Esophagus squamous epithelium (tissue), 5 donors: ENCODE data around the gene SH3BP2. TPM values are rescaled to one million over a fixed set of nuclear protein-coding genes. Genes with fewer than 3 reads are reported as not detected.
A peak's percentile ranks its signal among the peaks of the same experiment; 100 is the strongest.

ENCODE experiments used
- DNase-seq: peaks from one replicate; lab custom pipeline; 2025; lab: John Stamatoyannopoulos, UW
- H3K27ac ChIP-seq, 4 donors: fragments of 200-600 bp; sonication (generic); one replicate each; pipeline ENCODE4 v1.5.1; 2016 to 2019; ENCODE audit warnings: mild to moderate bottlenecking in 1 of 4
- H3K27me3 ChIP-seq, 4 donors: fragments of 200-600 bp; sonication (generic); 1 replicate in 3 of 4; 2 replicates in 1 of 4; pipeline versions ENCODE4 v1.5.1 to v1.6.0; 2017 to 2021; ENCODE audit warnings: antibody characterized with exemption in 1 of 4
- H3K36me3 ChIP-seq, 3 donors: fragments of 200-600 bp; sonication (generic); one replicate each; pipeline ENCODE4 v1.5.1; 2016 to 2019
- H3K4me1 ChIP-seq, 3 donors: fragments of 200-600 bp; sonication (generic); one replicate each; pipeline ENCODE4 v1.5.1; 2017 to 2019
- H3K4me3 ChIP-seq, 4 donors: fragments of 200-600 bp; sonication (generic); 1 replicate in 3 of 4; 2 replicates in 1 of 4; pipeline ENCODE4 v1.5.1; 2016 to 2019; ENCODE audit warnings: mild to moderate bottlenecking in 2 of 4, moderate library complexity in 1 of 4
- H3K9me3 ChIP-seq, 3 donors: fragments of 200-600 bp; sonication (generic); one replicate each; pipeline ENCODE4 v1.5.1; 2016 to 2019
- POLR2A ChIP-seq, 4 donors: fragments of 450-650 bp; IDR thresholded peaks; one replicate each; pipeline ENCODE4 v1.6.1; 2017; ENCODE audit warnings: antibody characterized with exemption in 4 of 4, mild to moderate bottlenecking in 4 of 4, moderate library complexity in 3 of 4
- WGBS, 2 donors: methylation state at CpG; one replicate each; pipeline ENCODE4 v1.1.5; 2018; 5-methylcytosine and 5-hydroxymethylcytosine counted together
- intact Hi-C: fragments of 100-400 bp; cut with DNase I; formaldehyde crosslinking; loops from one replicate; pipeline ENCODE4 v1.15.0; 2022
- total RNA-seq, 4 donors: library from RNA; depleted of rRNA; stranded (reverse); fragments of >200 nt; gene quantifications; one replicate each; pipeline ENCODE4 v1.1.0, GENCODE V29; 2016
- TF ChIP-seq, protein P1 (sequence below), 6 experiments: fragments of 450-650 bp in 4 of 6; fragments of 200-600 bp in 2 of 6; sonication (generic) in 2 of 6; IDR thresholded peaks; one replicate each; pipeline ENCODE4 v1.5.1; 2016 to 2019; ENCODE audit warnings: antibody characterized with exemption in 6 of 6, mild to moderate bottlenecking in 4 of 6, moderate library complexity in 4 of 6
- donor health status: DM: yes; HTN: yes; CAD: no.

Gene SH3BP2
- total RNA-seq, 4 donors from 2014 or later, result 13.5 to 36.8 (median 34.0) TPM

DNA sequence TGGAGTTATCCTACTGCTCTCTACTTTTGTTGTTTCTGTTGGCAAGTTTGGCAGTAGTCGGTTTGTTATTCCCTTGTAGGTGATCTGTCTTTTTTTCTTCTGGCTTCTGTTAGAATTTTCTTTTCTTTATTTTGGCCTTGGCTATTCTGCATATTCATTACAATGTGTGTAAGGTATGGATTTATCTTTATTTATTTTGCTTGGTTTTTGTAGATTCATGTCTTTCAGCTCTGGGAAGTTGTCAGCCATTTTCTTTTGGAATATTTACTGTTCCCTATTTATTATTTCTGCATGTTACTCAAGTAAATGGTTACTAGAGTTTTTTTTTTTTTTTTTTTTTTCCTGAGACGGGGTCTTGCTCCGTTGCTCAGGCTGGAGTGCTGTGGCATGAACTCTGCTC is 63.4 kb downstream of the SH3BP2 start:
- H3K4me3 ChIP-seq, result no peak overlapping the region
- intact Hi-C loops, result no loop called here
- H3K36me3 ChIP-seq, result peaks cover 0 to 22% (median 0%) of the 10 kb centered on the region in 3 donors
- TF ChIP-seq, protein P1, sequence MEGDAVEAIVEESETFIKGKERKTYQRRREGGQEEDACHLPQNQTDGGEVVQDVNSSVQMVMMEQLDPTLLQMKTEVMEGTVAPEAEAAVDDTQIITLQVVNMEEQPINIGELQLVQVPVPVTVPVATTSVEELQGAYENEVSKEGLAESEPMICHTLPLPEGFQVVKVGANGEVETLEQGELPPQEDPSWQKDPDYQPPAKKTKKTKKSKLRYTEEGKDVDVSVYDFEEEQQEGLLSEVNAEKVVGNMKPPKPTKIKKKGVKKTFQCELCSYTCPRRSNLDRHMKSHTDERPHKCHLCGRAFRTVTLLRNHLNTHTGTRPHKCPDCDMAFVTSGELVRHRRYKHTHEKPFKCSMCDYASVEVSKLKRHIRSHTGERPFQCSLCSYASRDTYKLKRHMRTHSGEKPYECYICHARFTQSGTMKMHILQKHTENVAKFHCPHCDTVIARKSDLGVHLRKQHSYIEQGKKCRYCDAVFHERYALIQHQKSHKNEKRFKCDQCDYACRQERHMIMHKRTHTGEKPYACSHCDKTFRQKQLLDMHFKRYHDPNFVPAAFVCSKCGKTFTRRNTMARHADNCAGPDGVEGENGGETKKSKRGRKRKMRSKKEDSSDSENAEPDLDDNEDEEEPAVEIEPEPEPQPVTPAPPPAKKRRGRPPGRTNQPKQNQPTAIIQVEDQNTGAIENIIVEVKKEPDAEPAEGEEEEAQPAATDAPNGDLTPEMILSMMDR (IDR thresholded peaks at IDR 0.05), result no peak
- no peak for TF ChIP-seq POLR2A (IDR thresholded peaks at IDR 0.05)
- no peak overlapping the region for H3K27ac ChIP-seq
- H3K27me3 ChIP-seq, result no peaks in the 10 kb centered on the region
- H3K9me3 ChIP-seq, result no peaks in the 10 kb centered on the region
- WGBS, 2 donors, result 85 to 95% methylated on average over 2 to 3 of the region's 3 CpGs
- DNase-seq, result no peak
- H3K4me1 ChIP-seq, result peaks cover 26 to 94% (median 48%) of the 10 kb centered on the region in 3 donors

DNA sequence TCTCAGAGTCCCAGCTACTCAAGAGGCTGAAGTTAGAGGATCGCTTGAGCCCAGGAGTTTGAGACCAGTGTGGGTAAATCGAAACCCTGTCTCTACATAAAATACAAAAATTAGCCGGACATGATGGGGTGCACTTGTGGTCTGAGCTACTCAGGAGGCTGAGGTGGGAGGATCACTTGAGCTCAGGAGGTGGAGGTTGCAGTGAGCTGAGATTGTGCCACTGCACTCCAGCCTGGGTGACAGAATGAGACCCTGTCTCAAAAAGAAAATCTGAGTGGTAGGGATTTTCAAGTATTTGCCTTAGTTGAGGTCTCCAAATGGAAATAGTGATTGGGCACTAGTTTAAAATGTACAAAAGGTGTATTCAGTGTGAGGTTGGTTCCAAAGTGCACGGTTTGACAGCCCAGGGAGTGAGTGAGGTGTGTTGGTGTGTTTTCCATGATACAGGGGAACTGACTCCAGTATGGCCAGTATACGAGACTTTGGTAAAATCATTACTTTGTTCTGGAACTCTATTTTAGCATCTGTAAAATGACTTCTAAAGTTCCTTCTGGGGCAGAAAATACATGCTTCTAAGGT is 64.6 kb downstream of the SH3BP2 start:
- Histone ChIP-seq H3K27ac (peak overlapping the region in 1 of 4 donors; percentile 35), H3K9me3 (no peaks in the 10 kb centered on the region), H3K4me3 (no peak overlapping the region), H3K27me3 (no peaks in the 10 kb centered on the region), H3K36me3 (peaks cover 0 to 22% (median 0%) of the 10 kb centered on the region in 3 donors), H3K4me1 (peaks cover 33 to 94% (median 54%) of the 10 kb centered on the region in 3 donors)
- no peak for TF ChIP-seq POLR2A (IDR thresholded peaks at IDR 0.05)
- TF ChIP-seq, protein P1 (IDR thresholded peaks at IDR 0.05), result no peak
- WGBS, 2 donors, result 92 to 95% methylated on average over 5 of the region's 5 CpGs
- intact Hi-C loops, result no loop called here
- no peak for DNase-seq

DNA sequence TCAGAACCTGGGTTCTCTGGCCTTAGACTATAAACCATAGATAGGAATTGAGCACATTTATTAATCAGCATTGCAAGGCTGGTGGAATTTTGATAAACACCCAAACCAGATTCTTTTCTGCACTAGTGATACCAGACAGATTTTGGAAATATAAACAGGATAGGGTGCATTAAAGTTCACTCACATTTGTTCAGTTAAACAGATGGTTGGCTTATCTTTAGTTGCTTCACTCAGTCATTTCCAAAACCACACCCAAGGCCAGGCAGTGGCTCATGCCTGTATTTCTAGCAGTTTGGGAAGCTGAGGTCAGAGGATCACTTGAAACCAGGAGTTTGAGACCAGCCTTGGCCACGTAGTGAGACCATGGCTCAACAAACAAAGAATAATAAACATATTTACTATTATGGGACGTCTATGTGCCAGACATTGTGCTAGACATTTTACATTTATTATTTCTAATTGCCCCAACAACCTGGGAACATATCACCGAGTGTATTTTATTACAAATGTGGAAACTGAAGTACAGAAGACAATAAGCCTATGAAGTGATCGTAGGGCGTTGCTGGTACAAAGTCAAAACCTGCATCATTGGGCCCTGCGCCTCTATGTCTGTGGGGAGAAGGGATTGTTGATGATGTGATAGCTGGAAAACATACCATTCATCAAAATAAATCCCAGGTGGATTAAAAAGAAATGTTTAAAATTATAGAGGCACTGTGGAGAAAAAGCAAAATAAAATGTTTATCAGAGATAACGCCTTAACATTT is 65.7 kb downstream of the SH3BP2 start:
- no peak for TF ChIP-seq POLR2A (IDR thresholded peaks at IDR 0.05)
- TF ChIP-seq, protein P1 (IDR thresholded peaks at IDR 0.05), result no peak
- Histone ChIP-seq H3K4me3 (no peak overlapping the region), H3K27ac (peak overlapping the region in 3 of 4 donors; percentile 29 to 48 (median 35)), H3K9me3 (no peaks in the 10 kb centered on the region), H3K4me1 (peaks cover 26 to 94% (median 48%) of the 10 kb centered on the region in 3 donors), H3K27me3 (no peaks in the 10 kb centered on the region), H3K36me3 (peaks cover 0 to 16% (median 0%) of the 10 kb centered on the region in 3 donors)
- DNase-seq, result no peak
- intact Hi-C loops, result no loop called here
- 54 to 70% methylated on average over 7 of the region's 7 CpGs for WGBS, 2 donors

DNA sequence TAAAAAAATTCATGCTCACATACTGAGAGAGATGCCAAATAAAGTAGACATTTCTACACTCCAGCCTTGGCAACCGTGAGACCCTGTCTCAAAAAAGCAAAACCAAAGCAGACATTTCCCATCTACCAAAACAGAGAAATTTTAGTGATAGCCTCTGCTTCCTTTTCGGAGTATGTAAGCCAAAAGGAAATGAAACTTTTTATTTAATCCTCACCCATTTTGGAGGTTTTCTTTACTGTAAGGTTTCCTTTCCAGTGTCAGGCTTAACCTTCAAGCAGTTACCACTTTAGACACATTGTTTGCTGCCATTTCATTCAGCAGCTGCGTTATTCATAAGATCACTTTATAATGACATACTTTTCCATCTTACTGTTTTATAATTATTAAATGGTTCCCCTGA is 66.6 kb downstream of the SH3BP2 start:
- intact Hi-C loops, result no loop called here
- no peak overlapping the region for H3K4me3 ChIP-seq
- H3K27me3 ChIP-seq, result no peaks in the 10 kb centered on the region
- no peaks in the 10 kb centered on the region for H3K9me3 ChIP-seq
- H3K36me3 ChIP-seq, result peaks cover 0 to 8% (median 0%) of the 10 kb centered on the region in 3 donors
- 50 to 66% methylated on average over 3 of the region's 3 CpGs for WGBS, 2 donors
- H3K27ac ChIP-seq, result peak overlapping the region in 2 of 4 donors; percentile 4 to 35
- DNase-seq, result no peak
- TF ChIP-seq POLR2A (IDR thresholded peaks at IDR 0.05), result no peak
- TF ChIP-seq, protein P1 (IDR thresholded peaks at IDR 0.05), result no peak
- H3K4me1 ChIP-seq, result peaks cover 30 to 94% (median 47%) of the 10 kb centered on the region in 3 donors
